Central memory CD8-positive, alpha-beta T cell (primary cell): Measurements from ENCODE around the gene RBM28.
"Not testable (repeated sequence)": the region's sequence is repeated elsewhere in the genome, so short reads cannot be mapped to it uniquely, and the experiment has no call there.

Experiments used
- ATAC-seq: fragments of 150-1000 bp; cut with Tn5 transposase; replicated peaks from 2 replicates; pipeline ENCODE4 v1.10.0; 2022; ENCODE audit warnings: mild to moderate bottlenecking, moderate FRiP score, moderate number of reproducible peaks; ENCODE audit not compliant: poor library complexity, severe bottlenecking; ENCODE audit errors: extremely low read depth
- DNase-seq, 2 donors: peaks; one replicate each; pipeline ENCODE4 v3.0.0; 2021; ENCODE audit warnings: low spot score in 2 of 2
- H3K27ac Mint-ChIP-seq: one replicate; pipeline ENCODE4 v1.8.0; 2022; ENCODE audit warnings: low read depth, mild to moderate bottlenecking, moderate library complexity, mixed read lengths
- H3K27me3 Mint-ChIP-seq: one replicate; pipeline ENCODE4 v1.8.0; 2022; ENCODE audit warnings: mixed read lengths
- H3K36me3 Mint-ChIP-seq: one replicate; pipeline ENCODE4 v1.8.0; 2022; ENCODE audit warnings: mild to moderate bottlenecking, moderate library complexity, mixed read lengths; ENCODE audit not compliant: insufficient read depth
- H3K4me1 Mint-ChIP-seq: one replicate; pipeline ENCODE4 v1.8.0; 2022; ENCODE audit warnings: mixed read lengths
- H3K4me3 Mint-ChIP-seq: one replicate; pipeline ENCODE4 v1.8.0; 2022; ENCODE audit warnings: mild to moderate bottlenecking, moderate library complexity, mixed read lengths
- H3K9me3 Mint-ChIP-seq: one replicate; pipeline ENCODE4 v1.8.0; 2022; ENCODE audit warnings: mixed read lengths

Gene RBM28

DNA sequence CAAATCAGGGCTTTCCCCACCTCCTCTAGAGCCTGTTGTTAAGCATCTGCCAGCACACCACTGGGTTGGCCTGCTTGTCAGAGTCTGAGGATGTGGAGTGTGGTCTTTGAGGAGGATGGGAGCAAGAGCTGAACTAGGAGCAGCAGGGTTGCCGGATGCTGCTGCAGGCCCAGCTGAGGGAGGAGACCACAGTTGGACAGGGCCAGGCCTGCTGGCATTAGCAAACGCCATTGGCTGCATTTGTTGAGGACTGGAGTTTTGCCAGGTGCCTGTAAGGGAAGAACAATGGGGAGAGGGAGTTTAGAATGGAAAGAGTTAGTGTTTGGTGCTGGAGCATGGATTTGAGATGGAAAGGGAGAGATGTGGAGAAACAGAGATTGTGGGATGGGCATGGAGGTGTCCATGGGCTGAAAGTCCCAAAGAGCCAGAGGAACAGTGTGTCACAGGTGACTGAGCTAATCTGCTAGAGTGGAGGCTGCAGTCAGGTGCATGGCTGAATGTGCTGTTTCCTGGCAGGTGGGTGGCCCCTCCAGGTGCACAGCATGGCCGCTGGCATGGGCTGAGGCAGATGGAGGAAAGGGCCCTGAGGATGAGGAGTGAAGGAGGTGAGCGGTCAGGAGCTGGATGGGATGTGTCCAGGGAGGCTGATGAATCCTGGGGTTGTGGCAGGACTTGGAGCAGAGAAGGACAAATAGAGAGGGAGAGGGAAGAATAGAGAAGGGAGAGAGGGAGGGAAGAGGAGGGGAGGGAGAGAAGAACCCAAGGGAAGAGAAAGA lies 61.9 kb downstream of the RBM28 start:
- ATAC-seq (no peak), DNase-seq (no peak)
- peaks cover 6% of the 10 kb centered on the region for H3K9me3 Mint-ChIP-seq
- no peaks in the 10 kb centered on the region for H3K36me3 Mint-ChIP-seq
- no peak overlapping the region for H3K4me3 Mint-ChIP-seq
- no peaks in the 10 kb centered on the region for H3K27me3 Mint-ChIP-seq
- no peaks in the 10 kb centered on the region for H3K4me1 Mint-ChIP-seq
- no peak overlapping the region for H3K27ac Mint-ChIP-seq

DNA sequence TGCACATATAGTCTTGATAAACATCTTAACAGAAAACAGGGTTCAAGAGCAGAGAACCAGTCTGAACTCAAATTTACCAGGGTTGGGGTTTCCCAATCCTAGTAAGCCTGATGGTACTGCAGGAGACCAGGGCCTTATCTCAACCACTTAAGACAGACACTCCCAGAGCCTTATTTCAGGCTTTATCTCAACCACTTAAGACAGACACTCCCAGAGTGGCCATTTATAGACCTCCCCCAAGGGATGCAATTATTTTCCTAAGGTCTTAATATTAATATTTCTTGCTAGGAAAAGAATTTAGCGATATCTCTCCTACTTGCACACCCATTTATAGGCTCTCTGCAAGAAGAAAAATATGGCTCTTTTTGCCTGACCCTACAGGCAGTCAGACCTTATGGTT lies 63.3 kb downstream of the RBM28 start:
- not testable (repeated sequence) for H3K4me1 Mint-ChIP-seq, H3K27ac Mint-ChIP-seq, H3K27me3 Mint-ChIP-seq, DNase-seq, H3K9me3 Mint-ChIP-seq, H3K4me3 Mint-ChIP-seq, ATAC-seq, H3K36me3 Mint-ChIP-seq

DNA sequence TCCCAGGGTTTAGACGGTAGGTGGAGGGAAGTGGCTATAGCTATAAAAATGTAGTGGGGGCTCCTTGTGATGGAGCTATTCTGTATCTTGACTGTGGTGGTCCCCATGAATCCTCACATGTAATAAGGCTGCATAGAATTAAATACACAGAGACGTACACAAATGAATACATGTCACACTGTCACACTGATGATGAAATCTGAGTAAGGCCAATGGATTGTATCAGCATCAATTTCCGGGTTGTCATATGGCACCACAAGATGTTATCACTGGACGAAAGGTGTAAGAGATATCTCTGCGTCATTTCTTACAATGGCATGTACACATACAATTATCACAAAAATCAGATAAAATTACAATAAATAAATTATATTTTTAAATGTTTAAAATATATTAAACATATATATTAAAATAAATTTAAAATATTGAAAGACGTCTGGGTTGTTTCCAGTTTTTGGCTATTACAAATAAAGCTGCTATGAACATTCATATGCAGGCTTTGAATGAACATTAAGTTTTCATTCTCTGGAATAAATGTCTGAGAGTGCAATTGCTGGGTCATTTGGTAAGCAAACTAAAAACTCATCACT lies 64.5 kb downstream of the RBM28 start:
- peaks cover 2% of the 10 kb centered on the region for H3K36me3 Mint-ChIP-seq
- no peak overlapping the region for H3K4me3 Mint-ChIP-seq
- ATAC-seq = no peak
- no peak for DNase-seq
- H3K27ac Mint-ChIP-seq = no peak overlapping the region
- H3K9me3 Mint-ChIP-seq = peaks cover 6% of the 10 kb centered on the region
- H3K27me3 Mint-ChIP-seq = no peaks in the 10 kb centered on the region
- no peaks in the 10 kb centered on the region for H3K4me1 Mint-ChIP-seq

DNA sequence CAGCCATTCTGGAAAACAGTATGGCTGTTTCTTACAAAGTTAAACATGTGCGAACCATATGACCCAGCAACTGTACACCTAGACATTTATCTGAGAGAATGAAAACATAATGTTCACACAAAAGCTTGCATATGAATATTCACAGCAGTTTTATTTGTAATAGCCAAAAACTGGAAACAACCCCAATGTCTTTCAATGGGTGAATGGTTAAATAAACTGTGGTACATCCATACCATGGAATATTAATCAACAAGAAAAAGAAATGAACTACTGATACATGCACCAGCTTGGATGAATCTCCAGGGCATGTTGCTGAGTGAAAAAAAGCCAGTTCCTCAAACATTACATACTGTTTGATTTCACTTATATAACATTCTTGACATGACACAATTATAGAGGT lies 65.3 kb downstream of the RBM28 start:
- peaks cover 2% of the 10 kb centered on the region for H3K36me3 Mint-ChIP-seq
- no peak overlapping the region for H3K4me3 Mint-ChIP-seq
- H3K9me3 Mint-ChIP-seq = peaks cover 6% of the 10 kb centered on the region
- H3K4me1 Mint-ChIP-seq = no peaks in the 10 kb centered on the region
- no peak overlapping the region for H3K27ac Mint-ChIP-seq
- DNase-seq = no peak
- no peaks in the 10 kb centered on the region for H3K27me3 Mint-ChIP-seq
- no peak for ATAC-seq

DNA sequence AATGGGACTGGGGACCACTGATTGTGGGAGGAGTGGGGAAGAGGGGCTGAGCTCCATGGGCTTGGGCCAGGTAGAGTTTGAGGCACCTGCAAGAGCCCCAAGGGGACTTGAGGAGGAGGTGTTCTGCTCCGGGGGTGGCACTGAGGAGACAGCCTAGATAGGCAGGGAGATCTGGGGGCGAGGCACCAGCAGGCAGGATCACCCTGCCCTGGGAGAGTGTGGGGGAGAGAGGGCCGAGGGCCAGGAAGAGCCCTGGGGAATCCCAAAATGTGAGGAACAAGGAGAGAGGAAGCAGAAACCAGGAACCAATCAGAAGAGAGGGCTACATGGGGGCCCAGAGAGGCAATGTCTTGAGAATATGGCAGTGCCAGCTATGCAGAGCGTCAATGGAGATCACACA lies 68.0 kb downstream of the RBM28 start:
- peaks cover 6% of the 10 kb centered on the region for H3K9me3 Mint-ChIP-seq
- no peaks in the 10 kb centered on the region for H3K27me3 Mint-ChIP-seq
- no peaks in the 10 kb centered on the region for H3K4me1 Mint-ChIP-seq
- no peak overlapping the region for H3K27ac Mint-ChIP-seq
- peaks cover 2% of the 10 kb centered on the region for H3K36me3 Mint-ChIP-seq
- DNase-seq (no peak), ATAC-seq (no peak)
- no peak overlapping the region for H3K4me3 Mint-ChIP-seq

DNA sequence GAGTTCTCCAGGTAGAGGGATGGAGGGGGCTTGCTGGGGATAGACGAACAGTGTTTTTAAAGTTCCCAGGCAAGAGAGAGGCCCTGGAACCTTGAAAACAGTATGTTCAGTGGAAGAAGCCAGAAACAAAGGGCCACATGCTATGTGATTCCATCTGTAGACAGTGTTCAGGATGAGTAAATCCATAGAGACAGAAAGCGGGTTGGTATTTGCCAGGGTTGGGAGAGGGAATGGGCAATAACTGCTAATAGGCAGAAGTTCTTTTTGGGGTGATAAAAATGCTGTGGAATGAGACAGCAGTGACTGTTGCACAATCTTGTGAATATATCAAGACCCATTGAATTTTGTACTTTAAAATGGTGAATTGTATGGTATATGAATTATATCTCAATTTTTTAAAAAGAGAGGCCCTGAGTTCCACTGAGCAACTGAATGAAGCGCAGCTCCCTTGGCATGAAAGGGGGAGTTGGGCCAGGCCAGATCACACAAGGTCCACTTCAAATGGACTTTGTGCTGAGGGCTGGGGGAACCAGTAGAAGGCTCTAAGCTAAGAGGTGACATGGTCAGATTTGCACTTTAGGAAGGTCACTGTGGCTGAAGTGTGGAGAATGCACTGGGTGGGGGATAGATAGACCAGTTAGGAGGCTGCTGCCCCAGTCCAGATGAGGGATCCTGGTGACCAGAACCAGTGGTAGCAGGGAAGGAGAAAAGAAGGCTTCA lies 68.7 kb downstream of the RBM28 start:
- Mint-ChIP-seq H3K4me3 (no peak overlapping the region), H3K27me3 (peaks cover 1% of the 10 kb centered on the region), H3K27ac (no peak overlapping the region), H3K36me3 (peaks cover 2% of the 10 kb centered on the region), H3K9me3 (peaks cover 3% of the 10 kb centered on the region), H3K4me1 (no peaks in the 10 kb centered on the region)
- DNase-seq (no peak), ATAC-seq (no peak)

DNA sequence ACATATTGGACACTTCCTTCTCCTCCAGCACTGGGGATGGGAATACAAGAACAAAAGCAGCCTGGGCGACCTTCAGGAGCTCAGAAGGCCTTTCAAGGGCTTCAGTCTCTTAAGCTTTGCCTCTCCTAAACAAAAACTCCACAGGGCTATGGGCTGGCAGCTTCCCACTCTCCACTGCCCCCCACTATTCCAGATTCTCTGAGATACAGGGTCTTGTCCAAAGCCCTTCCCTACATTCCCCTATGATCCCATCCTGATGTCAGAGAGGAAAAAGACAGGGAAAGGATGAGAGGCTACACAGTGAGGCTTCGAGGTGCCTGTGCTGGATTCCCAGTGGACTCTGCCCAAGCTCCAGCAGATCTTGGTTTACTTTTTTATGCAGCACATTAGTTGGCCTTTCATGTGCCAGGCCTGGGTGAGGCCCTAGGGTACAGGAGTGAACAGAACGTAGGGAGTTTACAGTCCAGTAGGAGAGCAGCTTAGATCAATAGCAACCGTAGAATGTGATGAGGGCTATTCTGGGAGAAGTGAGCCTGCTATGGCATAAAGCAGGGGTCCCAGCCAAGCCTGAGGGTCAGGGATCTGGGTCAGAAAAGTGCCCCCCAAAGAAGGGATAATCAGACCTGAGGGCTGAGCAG lies 69.3 kb downstream of the RBM28 start:
- DNase-seq = no peak
- H3K36me3 Mint-ChIP-seq = peaks cover 2% of the 10 kb centered on the region
- no peak overlapping the region for H3K27ac Mint-ChIP-seq
- no peaks in the 10 kb centered on the region for H3K4me1 Mint-ChIP-seq
- no peak for ATAC-seq
- H3K9me3 Mint-ChIP-seq = no peaks in the 10 kb centered on the region
- no peak overlapping the region for H3K4me3 Mint-ChIP-seq
- peaks cover 8% of the 10 kb centered on the region for H3K27me3 Mint-ChIP-seq

DNA sequence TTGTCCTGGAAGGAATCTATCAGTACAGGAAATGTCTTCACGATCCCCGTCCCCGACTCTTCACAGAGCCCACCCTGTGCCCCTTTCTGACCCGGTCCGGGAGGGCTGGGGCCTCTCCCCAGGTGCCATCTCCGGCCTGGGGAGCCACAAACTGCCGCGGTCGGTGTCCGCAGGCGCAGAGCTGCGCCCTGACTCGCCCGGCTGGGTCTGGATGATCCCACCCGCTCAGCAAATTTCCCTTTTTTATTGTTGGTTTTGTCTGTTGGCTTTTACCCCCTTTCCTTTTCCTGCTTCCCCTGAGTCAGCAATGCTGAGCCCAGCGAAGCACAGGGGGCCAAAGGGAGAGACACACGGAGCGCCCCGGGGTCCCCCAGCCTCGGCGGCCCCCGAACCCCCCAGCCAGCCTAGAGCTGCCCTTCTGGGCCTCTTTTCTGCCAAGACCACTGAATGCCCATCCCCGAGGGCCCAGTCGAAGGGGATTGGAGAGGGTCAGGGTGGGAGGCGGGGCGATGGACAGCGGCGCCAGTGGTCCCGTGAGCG lies 71.7 kb downstream of the RBM28 start:
- no peaks in the 10 kb centered on the region for H3K4me1 Mint-ChIP-seq
- no peak overlapping the region for H3K27ac Mint-ChIP-seq
- H3K27me3 Mint-ChIP-seq = peaks cover 32% of the 10 kb centered on the region
- H3K4me3 Mint-ChIP-seq = no peak overlapping the region
- H3K36me3 Mint-ChIP-seq = peaks cover 2% of the 10 kb centered on the region
- DNase-seq (no peak), ATAC-seq (no peak)
- no peaks in the 10 kb centered on the region for H3K9me3 Mint-ChIP-seq

DNA sequence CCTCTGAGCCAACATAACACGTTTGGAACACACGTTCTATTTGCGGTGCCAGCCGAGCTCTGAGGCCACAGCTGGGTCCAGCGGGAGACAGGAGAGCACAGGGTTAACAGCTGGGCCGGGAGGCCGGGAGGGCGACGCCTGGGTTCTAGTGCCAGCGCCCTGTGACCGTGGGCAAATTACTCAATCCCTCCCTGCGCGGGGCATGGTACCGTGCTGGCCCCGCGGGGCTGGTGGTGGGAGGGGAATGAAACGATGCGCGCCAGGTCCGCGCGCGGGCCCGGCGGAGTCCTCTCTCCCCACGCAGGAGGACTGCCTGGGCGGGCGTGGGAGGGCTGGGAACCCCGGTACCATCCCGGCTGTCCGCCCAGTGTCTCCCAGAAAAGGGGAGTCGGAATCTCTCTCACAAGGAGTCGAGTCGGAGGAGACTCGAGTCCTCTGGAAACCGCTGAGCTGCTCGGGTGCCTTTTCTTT lies 72.2 kb downstream of the RBM28 start:
- Mint-ChIP-seq H3K4me3 (no peak overlapping the region), H3K4me1 (no peaks in the 10 kb centered on the region), H3K9me3 (no peaks in the 10 kb centered on the region), H3K27me3 (peaks cover 37% of the 10 kb centered on the region), H3K27ac (no peak overlapping the region), H3K36me3 (peaks cover 2% of the 10 kb centered on the region)
- DNase-seq (no peak), ATAC-seq (no peak)

DNA sequence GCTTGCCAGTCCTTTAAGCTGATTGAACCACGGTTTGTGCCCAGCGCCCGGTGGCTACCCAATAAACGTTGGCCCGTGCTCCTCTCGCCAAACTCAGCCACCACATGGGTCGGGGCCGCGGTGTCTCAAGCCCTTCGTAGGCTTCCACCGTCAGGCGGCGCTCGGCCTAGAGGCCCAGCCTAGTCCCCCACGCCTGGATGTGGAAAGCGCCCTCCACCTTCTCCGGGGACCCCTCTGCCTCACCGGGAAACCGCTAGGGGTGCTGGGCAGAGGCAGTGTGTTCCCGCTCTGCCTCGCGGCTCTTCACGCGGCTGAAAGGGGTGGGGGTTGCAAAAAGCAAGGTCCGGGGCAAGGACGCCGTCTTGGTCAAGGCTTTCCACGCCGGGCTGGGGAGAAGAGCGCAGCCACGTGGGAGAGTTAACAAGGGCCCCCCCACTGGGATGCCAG lies 72.9 kb downstream of the RBM28 start:
- ATAC-seq = no peak
- H3K27me3 Mint-ChIP-seq = peaks cover 37% of the 10 kb centered on the region
- peaks cover 2% of the 10 kb centered on the region for H3K36me3 Mint-ChIP-seq
- no peak for DNase-seq
- no peak overlapping the region for H3K4me3 Mint-ChIP-seq
- H3K9me3 Mint-ChIP-seq = no peaks in the 10 kb centered on the region
- no peaks in the 10 kb centered on the region for H3K4me1 Mint-ChIP-seq
- H3K27ac Mint-ChIP-seq = no peak overlapping the region

DNA sequence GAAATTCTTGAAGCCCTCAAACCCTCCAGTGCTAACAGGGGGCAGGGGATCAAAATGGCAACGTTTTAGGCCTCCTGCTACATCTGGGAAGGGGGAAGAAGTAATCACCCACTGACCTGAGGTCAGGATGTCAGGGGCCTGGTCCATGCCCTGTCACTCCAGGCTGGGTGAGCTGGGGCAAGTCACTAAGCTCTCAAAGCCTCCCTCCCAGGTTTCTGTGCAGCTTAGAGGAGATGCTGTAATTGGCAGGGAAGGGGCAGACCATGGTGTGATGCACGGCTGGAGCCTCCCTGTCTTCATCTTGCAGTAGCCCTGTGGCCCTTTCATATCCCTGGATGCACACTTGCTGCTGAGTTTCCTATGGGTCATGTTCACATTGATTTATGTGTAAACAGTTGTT lies 75.5 kb downstream of the RBM28 start:
- Mint-ChIP-seq H3K9me3 (no peaks in the 10 kb centered on the region), H3K27me3 (peaks cover 37% of the 10 kb centered on the region), H3K27ac (no peak overlapping the region), H3K4me3 (no peak overlapping the region), H3K36me3 (no peaks in the 10 kb centered on the region), H3K4me1 (no peaks in the 10 kb centered on the region)
- DNase-seq (no peak), ATAC-seq (no peak)

DNA sequence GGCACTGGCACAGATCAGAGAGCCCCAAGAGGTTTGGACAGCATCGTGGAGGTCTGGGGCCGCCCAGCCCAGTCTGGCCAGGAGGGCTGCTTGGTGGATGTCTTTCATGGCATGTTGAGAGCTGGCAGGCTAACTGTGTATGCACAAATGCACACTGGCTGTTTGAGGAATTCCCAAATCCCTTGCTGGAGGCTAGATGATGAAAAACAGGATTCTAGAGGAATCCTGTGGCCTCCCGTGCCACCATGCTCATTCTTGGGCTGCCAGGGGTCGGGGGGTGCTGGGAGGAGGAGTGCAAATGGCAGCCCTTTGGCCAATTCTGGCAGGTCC lies 76.1 kb downstream of the RBM28 start:
- H3K27me3 Mint-ChIP-seq = peaks cover 37% of the 10 kb centered on the region
- no peak overlapping the region for H3K27ac Mint-ChIP-seq
- H3K9me3 Mint-ChIP-seq = no peaks in the 10 kb centered on the region
- no peak overlapping the region for H3K4me3 Mint-ChIP-seq
- DNase-seq = no peak
- H3K4me1 Mint-ChIP-seq = no peaks in the 10 kb centered on the region
- ATAC-seq = no peak
- H3K36me3 Mint-ChIP-seq = no peaks in the 10 kb centered on the region
